Measurements from ENCODE around the gene VPS8.
"Not testable (repeated sequence)": the region's sequence is repeated elsewhere in the genome, so short reads cannot be mapped to it uniquely, and the experiment has no call there.

Gene VPS8

DNA sequence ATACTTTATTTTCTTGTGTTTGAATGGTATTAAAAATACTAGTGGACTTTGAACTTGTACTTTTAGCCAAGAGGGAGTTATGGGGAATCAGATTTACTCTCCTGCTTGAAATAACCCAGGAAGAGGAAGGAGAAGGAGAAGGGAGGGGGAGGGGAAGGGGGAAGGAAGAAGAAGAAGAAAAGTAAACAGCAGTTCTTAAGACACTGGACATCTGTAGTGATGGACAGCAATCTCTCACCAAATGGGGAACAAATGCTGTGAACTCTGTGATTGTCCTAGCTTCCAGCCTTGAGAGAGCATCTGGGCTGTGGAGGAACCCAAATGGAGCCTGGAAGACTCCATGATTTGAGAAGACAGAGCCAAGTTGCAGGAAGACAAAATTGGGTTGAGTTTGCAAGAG lies 52.0 kb downstream of the VPS8 start:
- no peak for DNase-seq (ENCODE audit: low spot score)

GRCh38 chr3:184868477-184868876 lies 56.5 kb downstream of the VPS8 start:
- DNase-seq (ENCODE audit: low spot score) = no peak

DNA sequence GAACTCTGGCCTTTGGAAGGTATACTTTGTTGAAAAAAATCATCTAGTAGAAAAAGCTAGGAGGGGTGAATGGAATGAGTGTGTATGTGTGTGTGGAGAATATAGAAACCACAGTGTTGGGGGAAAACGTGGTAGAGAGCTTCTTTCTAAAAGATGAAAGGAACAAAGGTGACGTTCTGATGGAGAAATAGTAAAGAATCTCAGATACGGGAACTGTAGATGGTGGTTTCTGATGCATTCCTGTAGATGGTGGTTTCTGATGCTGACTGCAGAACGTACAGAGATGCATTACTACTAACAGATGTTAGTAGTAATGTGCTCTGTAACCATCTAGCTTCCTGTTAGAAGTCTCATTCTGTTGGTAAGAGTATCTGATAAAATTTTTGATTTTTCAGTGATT lies 60.2 kb downstream of the VPS8 start:
- DNase-seq (ENCODE audit: low spot score) = no peak

DNA sequence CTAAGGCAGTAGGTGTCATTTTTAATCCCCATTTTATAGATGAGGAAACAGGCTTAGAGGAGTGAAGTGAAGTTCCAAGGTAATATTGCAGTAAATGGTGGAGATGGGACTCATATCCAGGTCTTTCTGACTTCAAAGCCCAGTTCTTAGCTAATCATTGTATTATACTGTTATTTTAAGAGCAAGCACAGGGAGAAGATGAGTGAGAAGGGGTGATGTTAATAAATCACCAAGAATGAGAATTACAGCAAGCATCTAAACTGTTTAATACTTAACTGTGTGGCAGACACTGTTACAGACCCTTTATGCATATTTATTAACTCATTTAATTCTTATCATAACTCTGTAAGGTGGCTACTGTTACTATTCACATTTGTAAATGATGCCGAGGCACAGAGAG lies 61.2 kb downstream of the VPS8 start:
- no peak for DNase-seq (ENCODE audit: low spot score)

DNA sequence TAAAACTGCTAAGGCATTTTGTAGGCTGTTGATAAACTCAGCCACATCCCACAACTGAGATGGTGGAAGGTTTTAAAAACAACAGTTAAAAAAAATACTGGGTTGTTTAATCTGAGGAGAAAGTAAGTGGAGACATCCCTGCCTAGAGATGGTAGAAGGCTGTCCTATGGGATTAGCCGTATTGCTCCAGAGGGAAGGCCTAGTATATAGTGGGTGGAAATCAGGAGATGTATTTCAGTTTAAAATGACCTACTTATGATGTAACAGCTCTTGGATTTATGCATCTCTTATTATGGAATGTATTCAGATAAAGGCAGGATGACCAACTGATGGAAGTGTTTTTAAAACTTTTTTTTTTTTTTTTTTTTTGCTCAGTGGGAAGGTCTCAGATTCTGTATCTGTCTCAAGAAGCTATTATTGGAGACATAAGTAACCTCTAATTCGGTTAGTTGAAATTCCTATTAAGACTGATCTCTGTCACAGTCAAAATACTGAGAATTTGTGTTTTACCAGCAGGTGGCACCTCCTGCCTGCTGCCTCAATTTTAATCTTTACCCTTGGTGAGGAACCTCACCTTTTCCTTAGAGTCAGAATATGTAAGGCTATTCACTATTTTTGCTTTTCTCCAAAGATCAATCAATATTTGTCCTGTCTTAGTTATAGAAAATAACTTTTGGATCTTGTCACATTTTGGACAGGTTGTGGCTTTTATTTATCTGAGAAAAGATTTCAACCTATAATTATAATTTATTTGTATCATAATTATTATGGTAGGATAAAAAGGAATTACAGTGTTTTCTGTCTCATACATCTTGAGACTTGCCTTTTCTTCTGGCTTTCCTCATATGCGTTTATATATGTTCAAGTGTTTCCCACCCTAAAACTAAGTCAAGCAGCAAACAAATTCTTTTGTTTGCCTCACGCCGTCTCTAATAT lies 63.0 kb downstream of the VPS8 start:
- DNase-seq (ENCODE audit: low spot score) = peak; percentile 35

DNA sequence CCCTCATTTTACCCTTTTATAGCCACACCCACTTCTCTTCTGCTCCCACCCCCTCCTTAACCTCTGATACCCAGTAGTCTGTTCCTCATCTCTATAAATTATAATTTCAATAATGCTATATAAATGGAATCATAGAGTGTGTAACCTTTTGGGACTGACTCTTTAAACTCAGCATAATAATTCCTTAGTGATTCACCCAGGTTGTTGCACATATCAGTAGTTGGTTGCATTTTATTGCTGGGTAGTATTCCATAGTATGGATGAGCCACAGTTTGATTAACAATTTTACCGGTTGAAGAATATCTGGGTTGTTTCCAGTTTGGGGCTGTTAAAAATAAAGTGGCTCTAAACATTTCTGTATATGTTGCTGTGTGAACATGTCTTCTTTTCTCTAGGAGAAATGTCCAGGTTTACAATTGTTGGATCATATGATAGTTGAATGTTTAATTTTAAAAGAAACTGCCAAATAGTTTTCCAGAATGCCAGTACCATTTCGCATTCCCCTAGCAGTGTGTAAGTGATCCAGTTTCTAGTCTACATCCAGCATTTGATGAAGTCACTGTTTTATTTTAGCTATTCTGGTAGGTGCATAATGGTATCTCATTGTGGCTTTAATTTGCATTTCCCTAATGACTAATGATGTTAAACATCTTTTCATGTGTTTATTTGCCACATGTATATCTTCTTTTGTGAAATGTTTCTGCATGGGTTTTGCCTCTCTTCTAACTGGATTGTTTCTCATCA lies 68.5 kb downstream of the VPS8 start:
- DNase-seq (ENCODE audit: low spot score) = no peak

GRCh38 chr3:184884359-184885017 lies 72.5 kb downstream of the VPS8 start:
- no peak for DNase-seq (ENCODE audit: low spot score)

GRCh38 chr3:184885112-184885511 lies 73.1 kb downstream of the VPS8 start:
- DNase-seq (ENCODE audit: low spot score) = no peak

DNA sequence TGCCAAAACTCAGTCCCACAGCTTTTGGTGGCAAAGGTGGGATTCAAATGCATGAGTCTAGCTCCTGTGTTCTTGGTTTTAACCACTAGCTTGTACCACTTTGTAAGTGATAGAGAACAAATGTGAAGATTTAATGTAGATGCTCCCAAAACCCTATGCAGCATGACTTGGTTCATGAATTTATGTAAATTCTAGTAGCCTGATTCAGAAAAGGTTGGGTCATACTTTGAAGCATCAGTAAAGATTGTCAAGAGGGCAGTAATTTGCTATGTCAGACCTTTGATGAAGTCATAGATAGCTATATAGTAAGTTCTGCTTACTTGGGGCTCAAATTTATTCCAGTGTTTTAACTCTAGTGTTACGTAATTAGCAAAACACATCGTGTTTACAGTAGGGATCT lies 75.6 kb downstream of the VPS8 start:
- no peak for DNase-seq (ENCODE audit: low spot score)

DNA sequence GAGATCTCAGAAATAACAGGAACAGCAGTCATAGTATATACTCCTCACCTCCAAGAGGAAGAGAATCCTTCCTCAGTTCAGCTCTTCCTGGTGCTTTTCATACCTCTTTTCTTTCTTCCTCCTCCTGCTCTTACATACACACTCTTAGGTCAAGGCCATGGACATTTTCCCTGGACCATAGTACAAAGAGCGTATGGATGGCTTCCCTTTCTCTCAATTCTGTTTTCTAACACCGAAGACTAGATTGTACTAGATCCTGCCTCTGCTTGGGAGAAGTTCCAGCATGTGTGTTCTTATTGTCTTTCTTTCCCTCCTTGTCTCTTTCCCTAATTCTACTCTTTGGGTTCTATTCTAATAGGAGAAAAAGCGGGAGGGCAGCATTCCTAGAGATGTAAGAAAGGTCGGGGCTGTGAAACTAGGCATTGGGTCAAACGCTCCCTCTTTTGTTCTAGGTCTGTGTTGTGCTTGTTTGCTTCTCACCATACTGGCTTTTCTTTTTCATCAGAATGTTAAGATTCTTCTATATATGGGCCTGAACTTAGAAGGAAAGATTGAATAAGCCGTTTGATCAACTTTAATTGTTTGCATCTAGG lies 77.4 kb downstream of the VPS8 start:
- no peak for DNase-seq (ENCODE audit: low spot score)

DNA sequence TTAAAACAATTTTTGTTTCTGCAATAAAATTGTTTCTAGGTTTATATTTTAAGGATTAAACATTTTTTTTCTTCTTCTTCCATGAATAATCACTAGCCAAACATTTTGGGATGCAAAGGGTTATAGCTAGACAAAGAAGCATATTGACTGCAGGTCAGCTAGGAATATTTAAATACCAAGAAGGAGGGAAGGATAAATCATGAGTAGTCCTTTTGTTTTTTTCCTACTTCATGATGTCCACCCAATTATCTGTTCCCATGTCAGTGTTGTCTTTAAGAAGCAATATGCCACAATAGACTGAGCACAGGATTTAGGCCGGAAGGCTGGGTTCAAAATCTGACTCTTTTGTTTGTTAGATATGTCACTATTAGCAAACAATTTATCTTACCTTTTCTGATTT lies 82.1 kb downstream of the VPS8 start:
- no peak for DNase-seq (ENCODE audit: low spot score)

- no peak for DNase-seq (ENCODE audit: low spot score)
These were observed 83.4 kb downstream of the VPS8 start for GRCh38 chr3:184895350-184895749.

- DNase-seq (ENCODE audit: low spot score) = no peak
These were observed 84.4 kb downstream of the VPS8 start for GRCh38 chr3:184896336-184896735.

DNA sequence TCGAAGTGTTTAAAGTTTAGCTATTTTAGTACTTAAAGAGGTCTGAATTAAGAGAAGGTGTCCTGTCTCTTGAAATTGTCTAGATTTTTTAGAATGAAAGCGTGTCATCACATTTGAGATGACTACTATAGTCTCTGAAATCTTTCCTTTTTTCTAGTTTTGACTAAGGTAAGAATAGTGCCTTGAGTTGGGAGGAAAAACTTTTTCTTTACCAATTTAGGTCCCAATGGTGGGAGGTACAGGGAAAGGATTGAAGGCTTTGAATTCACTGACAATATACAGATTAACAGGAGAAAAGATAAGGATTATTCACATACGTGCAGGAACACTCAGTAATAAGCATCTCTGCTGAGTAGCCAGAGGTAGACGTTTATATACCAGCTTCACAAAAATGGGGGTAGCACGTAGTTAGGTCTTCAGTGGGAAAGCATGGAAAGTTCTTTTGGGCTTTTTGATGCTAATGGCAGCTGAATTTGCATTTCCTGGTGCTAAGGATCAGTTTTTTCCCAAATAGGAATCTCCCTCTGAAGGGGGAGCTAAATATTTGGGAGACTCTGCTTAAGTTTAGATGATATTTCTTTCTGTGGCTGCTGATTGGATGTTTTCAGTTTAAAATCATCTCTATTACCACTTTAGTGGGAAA lies 88.1 kb downstream of the VPS8 start:
- no peak for DNase-seq (ENCODE audit: low spot score)

DNA sequence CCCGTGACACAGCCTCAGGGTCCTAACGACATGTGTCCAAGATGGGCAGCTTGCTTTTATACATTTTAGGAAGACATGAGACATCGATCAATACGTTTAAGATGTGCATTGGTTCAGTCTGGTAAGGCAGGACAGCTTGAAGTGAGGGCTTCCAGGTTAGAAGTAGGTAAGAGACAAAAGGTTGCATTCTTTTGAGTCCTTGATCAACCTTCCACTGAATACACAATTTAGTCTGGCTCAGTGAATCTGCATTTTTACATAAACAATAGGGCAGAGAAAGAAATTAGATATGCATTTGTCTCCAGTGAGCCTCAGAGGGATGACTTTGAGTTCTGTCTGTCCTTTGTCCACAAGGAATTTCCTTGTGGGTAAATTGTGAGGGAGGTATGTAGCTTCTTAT lies 95.1 kb downstream of the VPS8 start:
- DNase-seq (ENCODE audit: low spot score) = not testable (repeated sequence)

DNA sequence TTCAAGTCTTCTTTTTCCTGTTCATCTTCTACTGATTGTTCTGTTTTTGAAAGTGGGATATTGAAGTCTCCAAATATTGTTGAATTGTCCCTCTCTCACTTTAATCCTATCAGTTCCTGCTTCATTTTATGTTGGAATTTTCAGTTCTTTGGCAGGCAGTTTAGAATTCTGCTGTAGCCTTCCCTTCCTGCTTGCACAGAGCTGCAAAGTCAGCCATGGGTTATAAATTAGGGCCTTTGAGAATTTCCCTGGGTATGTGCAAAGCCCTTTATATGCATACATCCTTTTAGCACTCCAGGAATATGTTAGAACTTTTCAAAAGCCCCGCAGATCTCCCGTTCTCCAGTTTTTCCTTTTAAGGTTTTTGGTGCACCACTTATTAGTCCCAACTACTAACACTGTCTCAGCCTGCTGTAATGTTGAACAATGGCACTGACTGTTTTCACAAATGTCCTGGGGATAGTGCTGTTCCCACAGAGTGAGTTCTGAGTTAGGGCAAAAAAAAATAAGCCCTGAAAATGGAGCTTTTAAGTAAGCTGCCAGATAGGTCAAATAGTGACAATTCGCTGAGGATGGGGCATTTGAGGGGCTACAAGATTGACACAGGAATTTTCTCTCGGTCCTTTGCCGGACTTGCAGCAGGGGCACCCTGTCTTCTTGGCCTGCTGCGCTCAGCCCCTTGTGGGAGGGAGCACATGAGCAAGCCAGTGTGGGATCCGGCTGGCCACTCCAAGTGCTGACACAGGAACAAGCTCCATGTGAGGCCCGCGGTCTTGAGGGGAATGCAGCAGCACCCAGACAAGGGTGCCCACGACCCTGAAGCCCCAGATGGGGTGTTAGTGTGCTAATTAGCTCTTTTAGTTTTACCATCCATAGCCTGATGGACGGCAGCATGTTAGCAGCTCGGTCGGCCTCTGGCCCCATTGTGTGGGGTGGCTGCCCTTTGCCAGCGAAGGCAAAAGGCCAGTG lies 96.0 kb downstream of the VPS8 start:
- no peak for DNase-seq (ENCODE audit: low spot score)

DNA sequence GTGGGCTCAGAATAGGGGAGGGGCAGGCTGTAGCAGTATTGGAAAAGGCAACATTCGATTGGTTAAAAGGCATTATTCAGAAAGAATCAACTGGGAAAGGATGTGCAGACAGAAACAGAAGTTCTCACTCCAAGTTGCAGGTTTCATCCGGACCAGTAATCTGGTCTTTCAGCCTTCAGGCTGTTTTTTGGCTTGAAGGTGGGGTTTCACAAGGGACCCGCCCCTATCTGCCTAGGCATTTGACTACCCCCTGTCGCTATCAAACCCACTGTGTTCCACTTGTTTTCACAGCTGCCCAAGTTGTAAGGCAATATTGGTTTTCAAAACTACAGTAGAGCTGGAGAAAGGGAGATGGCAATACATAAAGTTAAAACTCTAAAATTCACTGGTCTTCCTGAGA lies 96.9 kb downstream of the VPS8 start:
- no peak for DNase-seq (ENCODE audit: low spot score)

GRCh38 chr3:184910664-184911063 lies 98.7 kb downstream of the VPS8 start:
- no peak for DNase-seq (ENCODE audit: low spot score)

- no peak for DNase-seq (ENCODE audit: low spot score)
These were observed 99.6 kb downstream of the VPS8 start for GRCh38 chr3:184911570-184911969.

DNA sequence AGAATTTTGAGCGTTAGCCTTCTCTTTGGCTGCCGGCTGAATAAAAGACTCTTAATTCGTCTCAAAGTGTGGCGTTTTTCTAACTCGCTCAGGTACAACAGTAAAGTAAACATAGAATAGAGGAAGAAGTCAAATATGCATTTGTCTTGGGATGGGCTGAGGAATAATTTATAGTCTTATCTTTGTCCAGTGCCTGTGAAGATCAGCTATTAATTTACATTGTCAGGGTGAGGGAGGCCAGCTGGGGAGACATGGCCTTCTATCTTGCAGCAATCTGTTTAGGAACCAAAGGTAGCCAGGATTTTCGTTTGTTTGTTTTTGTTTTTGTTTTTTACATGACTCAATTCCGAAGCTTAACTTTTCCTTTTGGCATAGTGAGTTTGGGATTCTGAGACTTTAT lies 100.2 kb downstream of the VPS8 start:
- DNase-seq (ENCODE audit: low spot score) = no peak

DNA sequence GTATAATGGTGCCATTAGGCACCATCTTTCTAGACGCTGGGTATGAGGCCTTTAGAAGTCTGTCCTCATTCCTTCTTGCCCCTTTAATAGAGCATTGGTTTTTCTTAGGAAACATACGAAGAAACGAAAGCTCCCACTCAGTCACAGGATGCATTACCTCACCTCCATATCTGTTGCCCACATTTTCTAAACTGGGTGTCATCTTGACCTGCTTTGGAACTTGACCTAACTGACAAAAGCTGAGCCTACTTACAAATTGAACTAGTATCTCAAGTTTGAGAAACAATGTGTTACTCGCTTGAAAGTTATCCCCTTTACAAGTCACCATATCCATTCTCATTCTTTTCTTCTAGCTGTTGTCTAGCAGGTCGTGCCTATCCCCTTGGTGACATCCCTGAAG lies 102.7 kb downstream of the VPS8 start:
- DNase-seq (ENCODE audit: low spot score) = no peak
